Dermis microvascular lymphatic vessel endothelial cell (primary cell): ENCODE results near the gene CNRIP1. TPM values are rescaled to one million over a fixed set of nuclear protein-coding genes. Genes with fewer than 3 reads are reported as not detected.

Source experiments
- DNase-seq, 2 donors: peaks; one replicate each; pipeline versions ENCODE4 v3.0.0 to v3.0.0-alpha.2; 2010; ENCODE audit warnings: low read depth in 2 of 2
- total RNA-seq: library from RNA; depleted of rRNA; stranded (reverse); fragments of >200 nt; gene quantifications from 2 replicates; pipeline ENCODE4 v1.2.1, GENCODE V29; 2014

CNRIP1 gene
- total RNA-seq, 1 donor from 2014 or later = 31.2 TPM

GRCh38 chr2:68292108-68292710, 27.5 kb downstream of the CNRIP1 start:
- peak; percentile 5 to 37 for DNase-seq

DNA sequence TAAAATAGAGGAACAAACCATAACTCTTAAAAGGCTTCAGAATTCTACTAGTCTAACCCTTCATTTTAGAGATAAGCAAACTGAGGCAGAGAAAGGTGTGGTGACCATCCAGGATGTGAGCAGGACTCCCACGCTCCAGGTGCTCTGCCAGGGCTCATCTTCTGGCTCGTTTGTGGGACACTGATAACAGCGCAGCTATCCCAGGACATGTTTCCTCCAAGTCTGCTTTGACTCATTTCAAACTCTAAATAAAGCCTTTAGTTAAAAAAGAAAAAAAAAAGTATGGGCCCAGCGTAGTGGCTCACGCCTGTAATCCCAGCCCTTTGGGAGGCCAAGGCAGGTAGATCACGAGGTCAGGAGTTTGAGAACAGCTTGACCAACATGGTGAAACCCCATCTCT, 28.4 kb downstream of the CNRIP1 start:
- DNase-seq = no peak

- no peak for DNase-seq
These were observed 28.8 kb downstream of the CNRIP1 start for GRCh38 chr2:68290901-68291300.

- DNase-seq = no peak
These were observed 31.9 kb downstream of the CNRIP1 start for GRCh38 chr2:68287580-68288441.

DNA sequence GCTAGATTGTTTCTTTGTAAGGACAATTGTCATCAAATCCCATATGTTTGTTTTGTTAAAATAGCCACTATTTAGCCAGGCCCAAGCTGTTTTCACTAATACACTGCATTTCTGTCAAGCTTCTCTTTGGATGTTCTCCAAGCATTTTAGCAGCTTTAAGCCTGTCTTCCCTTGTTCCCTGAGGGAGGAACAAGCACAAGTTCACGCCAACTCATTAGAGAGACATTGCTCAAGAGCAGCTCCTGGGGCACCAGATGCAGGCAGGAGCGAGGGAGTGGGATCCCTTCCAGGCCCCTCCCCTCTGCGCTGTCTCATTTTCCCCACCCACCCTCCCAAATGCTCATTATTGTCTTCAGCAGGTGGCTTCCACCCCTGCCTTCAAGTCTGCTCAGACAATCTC, 34.9 kb downstream of the CNRIP1 start:
- DNase-seq = no peak

DNA sequence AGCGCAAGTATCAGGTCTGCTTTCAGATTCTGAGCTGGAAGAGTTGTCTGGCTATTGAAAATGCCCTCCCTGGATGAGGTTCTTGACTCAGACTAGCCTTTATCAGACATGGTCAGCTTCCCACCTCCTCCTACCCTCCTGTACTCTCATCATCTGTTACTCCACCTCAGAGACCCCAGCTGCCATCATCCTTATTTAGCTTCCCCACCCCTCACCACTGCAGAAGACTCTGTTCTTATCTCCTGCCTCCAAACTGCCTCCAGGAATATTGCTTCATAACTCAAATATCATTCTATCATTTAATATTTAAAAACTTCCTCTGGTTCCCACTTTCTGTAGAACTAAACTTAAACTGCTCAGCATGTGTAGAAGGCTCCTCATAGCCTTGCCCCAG, 36.3 kb downstream of the CNRIP1 start:
- no peak for DNase-seq

DNA sequence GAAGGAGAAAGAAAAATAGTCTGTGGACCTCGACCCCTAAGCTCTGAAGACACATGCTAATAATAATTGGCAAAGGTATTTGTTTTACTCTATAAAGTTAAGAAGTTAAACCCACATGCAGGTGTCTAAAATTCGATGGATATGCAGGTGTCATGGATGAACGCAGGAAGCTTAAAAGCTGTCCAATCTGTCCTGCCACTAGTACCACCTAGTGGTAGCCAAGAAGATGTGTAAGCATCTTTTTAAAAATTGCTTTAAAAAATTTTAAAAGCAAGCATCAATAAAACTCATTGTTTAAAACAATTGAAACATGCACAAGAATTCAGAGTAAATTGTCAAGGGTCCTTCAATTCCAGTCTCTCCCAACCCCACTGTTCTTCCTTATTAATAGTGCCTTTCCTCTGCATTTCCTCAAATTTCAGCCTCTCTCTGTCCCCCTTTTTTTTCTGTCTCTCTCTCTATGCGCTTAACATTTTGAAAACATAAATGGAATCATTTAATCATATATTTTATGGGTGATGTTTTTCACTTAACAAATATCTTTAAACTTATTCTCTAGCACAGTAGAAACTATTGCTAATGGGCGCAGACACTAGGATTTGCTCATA, 36.8 kb downstream of the CNRIP1 start:
- DNase-seq = peak; percentile 51 to 63

- no peak for DNase-seq
These were observed 39.0 kb downstream of the CNRIP1 start for GRCh38 chr2:68280796-68281195.

DNA sequence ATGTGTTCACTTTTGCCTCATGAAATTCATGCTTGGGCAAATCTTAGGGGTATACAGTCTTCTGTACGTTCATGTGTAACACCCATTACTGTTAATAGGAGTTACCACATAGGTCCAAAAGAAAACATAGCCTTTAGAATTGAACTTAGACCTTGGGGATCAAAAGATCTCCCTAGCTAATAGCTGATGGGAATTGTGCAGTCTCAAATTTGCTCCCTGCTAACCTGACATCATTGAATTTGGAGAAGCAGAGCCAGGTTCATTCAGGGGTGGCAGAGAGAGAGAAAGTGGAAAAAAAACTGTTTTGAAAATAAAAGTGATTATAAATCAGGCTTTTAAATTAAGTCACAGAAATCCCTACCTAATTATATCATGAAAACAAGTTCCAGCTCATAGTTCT, 39.4 kb downstream of the CNRIP1 start:
- DNase-seq = no peak

DNA sequence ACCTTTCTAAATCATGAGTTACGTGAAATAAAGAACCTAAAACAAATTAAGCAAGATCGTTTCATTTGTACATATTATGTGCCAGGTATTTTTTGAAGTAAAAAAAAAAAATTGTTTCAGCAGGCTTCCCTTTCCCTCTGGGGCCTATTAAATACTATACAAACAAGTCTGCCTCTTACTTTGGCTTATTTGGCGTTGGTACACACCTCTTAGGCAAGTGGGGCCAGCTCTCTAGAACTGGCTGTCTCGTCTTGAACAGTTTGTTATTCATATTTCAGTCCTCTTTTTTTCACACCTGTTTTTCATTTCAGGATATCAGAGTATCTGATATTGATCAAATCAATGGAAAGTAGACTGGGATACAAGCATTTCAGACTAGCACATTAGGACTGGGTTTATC, 40.1 kb downstream of the CNRIP1 start:
- DNase-seq = no peak

DNA sequence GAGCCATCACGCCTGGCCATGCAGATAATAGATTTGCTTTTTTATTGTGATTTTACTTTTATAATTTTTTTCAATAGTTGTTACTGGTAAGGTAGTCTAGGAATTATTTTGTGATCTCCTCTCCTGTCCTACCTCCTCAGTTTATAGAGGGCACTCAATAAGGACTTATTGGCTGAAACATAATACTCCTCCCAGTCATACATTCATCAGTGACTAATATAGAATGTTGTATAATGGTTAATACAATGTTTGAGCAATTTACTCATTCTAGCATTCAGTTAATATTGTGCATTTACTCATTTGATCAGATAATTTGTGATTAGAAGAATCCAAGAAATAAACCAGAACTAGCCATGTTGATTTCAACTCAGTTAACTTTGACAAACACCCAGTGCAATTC, 41.6 kb downstream of the CNRIP1 start:
- no peak for DNase-seq

DNA sequence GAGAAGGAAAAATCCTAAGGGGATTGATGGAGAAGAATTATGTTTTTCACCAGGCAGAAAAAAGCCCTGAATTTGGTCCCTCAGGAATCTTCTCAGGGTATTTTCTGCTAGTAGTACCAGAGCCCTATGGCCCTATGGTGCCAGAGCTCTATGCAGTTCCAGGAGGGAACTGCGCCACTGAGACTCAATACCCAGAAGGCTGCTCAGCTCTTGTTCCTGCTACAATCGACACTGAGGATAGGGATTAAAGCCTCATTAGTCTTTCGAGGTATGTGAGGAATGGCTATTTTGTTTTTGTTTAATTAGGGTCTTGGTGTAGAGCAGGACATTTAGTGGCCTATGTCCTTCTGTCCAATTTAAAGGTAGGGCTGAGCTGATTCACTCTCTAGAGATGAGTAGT, 45.7 kb downstream of the CNRIP1 start:
- DNase-seq = no peak

- DNase-seq = no peak
These were observed 47.3 kb downstream of the CNRIP1 start for GRCh38 chr2:68272246-68272994.

DNA sequence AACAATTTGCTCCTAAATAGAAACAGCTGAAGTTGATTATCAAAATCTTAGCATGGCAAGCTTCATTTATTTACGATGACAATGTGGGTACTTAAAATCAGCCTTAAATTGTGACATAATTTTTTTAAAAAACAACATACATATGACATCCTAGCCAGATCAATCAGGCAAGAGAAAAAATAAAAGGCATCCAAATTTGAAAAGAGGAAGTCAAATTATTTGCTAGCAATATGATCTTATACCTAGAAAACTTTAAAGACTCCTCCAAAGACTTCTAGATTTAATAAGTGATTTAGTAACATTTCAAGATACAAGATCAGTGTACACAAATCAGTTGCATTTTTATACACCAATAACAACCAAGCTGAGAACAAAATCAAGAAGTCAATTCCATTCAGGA, 53.1 kb downstream of the CNRIP1 start:
- DNase-seq = no peak

DNA sequence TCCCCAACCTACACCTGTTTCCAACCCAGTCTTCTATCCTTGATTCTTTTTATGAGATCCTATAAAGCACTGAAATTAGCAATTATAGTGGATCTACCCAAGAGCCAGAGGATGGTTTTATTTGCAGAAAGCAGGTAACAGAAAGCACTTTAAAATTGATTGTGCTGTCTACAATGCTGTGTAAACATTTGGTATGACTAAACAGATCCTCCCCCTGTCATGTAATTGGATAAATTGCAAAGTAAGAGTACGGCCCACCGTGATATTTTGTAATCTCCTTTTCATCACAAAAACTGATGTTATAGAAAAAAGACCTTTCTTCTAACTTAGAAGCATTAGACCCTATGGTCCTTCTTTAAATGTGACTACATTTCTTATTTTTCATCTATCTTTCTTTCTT, 56.1 kb downstream of the CNRIP1 start:
- DNase-seq = no peak

DNA sequence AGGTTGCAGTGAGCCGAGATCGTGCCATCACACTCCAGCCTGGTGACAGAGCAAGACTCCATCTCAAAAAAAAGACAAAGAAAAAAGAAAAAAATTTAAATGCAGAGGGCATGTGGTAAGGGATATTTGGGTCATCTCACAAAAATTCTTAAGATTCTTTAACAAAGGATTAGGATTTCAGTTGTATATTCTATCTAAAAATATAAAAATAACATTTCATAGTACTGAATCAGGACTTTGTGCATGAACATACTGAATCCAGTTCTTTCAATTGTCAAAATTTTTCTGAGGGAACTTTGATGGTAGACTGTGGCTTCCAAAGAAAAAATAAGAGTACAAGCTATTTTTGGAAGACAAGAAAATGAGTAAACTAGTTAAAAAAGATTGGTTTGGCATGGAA, 60.9 kb downstream of the CNRIP1 start:
- no peak for DNase-seq

DNA sequence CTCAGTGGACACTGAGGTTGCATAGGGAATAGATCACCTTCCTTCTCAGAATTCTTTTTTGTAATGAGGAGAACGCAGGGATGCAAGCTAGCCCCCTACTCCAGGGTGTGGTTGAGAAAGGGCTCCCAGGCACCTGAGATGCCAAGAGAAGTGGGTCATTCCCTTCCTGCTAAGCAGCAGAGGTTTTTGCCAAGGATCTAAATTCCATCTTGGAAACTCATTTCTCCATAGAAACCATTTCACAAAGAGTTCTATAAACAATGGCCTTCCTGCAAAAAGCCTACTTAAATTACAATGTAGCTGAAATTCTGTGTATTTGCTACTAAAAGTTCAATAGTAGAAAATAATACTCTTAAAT, 63.7 kb downstream of the CNRIP1 start:
- peak in 1 of 2 donors; percentile 55 for DNase-seq

GRCh38 chr2:68253219-68254068, 66.3 kb downstream of the CNRIP1 start:
- peak; percentile 15 to 36 for DNase-seq

GRCh38 chr2:68252400-68253218, 67.1 kb downstream of the CNRIP1 start, which contains the start of gene PPP3R1:
Gene PPP3R1 (minus strand): TSS chr2:68252532. CDS start chr2:68252127, 405 bp downstream.
- DNase-seq = peak; percentile 87 to 97

GRCh38 chr2:68251855-68252399, 67.8 kb downstream of the CNRIP1 start:
- DNase-seq = peak in 1 of 2 donors; percentile 40
